Gastrocnemius medialis (tissue), 4 donors: ENCODE results near the gene PPP1R9B.

ENCODE experiments used
- CTCF ChIP-seq, 5 experiments: fragments of 450-650 bp in 3 of 5; fragments of 200-600 bp in 2 of 5; sonication (generic) in 2 of 5; IDR thresholded peaks in 4 of 5; conservative IDR thresholded peaks in 1 of 5; 1 replicate in 4 of 5; 2 replicates in 1 of 5; pipeline ENCODE4 v1.5.1; 2016 to 2019; ENCODE audit warnings: antibody characterized with exemption in 5 of 5, mild to moderate bottlenecking in 3 of 5, moderate library complexity in 3 of 5
- POLR2A ChIP-seq, 2 donors: fragments of 450-650 bp; IDR thresholded peaks; one replicate each; pipeline ENCODE4 v1.6.1; 2017; ENCODE audit warnings: antibody characterized with exemption in 2 of 2, mild to moderate bottlenecking in 2 of 2, moderate library complexity in 2 of 2

DNA sequence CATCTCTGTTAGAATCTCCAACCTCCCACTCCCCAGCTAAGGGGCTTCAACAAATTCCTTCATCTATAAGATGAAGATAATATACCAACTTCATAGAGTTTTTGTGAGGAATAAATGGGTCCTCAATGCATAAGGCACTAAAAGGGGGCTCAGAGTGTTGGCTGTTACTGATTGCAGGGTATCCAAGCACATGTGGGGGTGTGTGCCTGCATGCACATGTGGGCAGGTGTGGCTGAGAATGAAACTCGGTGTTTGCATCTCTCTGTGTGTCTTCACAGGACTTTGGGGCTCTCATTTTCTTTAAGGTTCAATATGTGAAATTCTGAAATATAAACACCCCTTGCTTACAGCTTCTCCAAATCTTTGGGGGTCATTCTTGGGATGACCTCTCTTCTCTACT, 4.1 kb upstream of the PPP1R9B start:
- no peak for TF ChIP-seq CTCF (IDR thresholded peaks at IDR 0.05 in 4 of 5, conservative IDR thresholded peaks at IDR 0.05 in 1 of 5)
- TF ChIP-seq POLR2A (IDR thresholded peaks at IDR 0.05): no peak
